GM12891 (cell line): ENCODE data around the gene ADGRL1.

Experiments used
- PAX5 ChIP-seq: IDR thresholded peaks from 2 replicates; pipeline ENCODE4 v1.6.1; 2011; ENCODE audit warnings: low read length, moderate library complexity, mild to moderate bottlenecking; ENCODE audit not compliant: insufficient read depth, severe bottlenecking
- POLR2A ChIP-seq: IDR thresholded peaks from 2 replicates; pipeline ENCODE4 v1.6.1; 2011; ENCODE audit warnings: low read depth, low read length, control low read depth
- POLR2AphosphoS5 ChIP-seq: IDR thresholded peaks from 2 replicates; pipeline ENCODE4 v1.6.1; 2011; ENCODE audit warnings: low read depth, low read length, control low read depth
- TAF1 ChIP-seq: IDR thresholded peaks from 2 replicates; pipeline ENCODE4 v1.6.1; 2011; ENCODE audit warnings: low read depth, low read length, control low read depth

GRCh38 chr19:14148751-14149410 is 57.1 kb downstream of the ADGRL1 start:
- TF ChIP-seq POLR2AphosphoS5: no peak
- no peak for TF ChIP-seq POLR2A
- TF ChIP-seq PAX5: no peak
- TF ChIP-seq TAF1: no peak
